Activated CD4-positive, alpha-beta T cell treated with anti-CD3 and anti-CD28 coated beads for 4 hours (primary cell): ENCODE data around the gene FAM43B.

Experiments used
- DNase-seq, 2 donors: peaks; one replicate each; pipeline ENCODE4 v3.0.0-alpha.2; 2020

Gene FAM43B

DNA sequence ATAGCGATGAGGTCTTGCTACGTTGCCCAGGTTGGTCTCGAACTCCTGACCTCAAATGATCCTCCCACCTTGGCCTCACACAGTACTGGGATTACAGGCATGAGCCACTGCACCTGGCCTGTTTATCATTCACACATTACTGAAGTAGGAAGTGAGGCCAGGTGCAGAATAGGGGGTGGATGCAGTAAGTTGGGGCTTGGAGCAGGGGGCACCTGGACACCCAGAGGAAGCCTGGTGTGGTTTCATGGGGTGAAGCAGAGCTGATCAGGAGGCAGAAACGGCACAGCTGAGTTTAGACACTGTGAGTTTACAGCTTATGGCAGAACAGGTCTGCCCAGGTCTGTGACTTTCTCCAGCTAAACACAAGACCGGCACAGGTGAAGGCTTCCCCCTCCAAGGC lies 41.4 kb downstream of the FAM43B start:
- DNase-seq, result no peak

DNA sequence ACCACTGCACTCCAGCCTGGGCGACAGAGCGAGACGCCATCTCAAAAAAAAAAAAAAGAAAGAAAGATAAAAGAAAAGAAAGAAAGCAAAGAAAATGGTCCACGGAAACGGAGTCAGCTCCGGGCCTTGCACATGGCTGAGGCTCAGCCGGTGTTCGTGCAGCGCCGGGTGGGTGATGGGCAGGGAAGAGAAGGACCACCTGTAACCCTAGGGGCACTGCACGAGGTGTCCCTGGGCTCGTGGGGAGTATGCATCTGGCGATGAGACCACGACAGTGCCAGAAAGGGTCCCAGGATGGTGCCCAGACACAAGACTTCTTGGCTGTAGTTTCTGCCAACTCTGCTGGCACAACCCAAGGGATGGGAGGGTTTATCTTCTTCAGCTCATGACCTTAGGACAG lies 42.4 kb downstream of the FAM43B start:
- DNase-seq, result no peak

DNA sequence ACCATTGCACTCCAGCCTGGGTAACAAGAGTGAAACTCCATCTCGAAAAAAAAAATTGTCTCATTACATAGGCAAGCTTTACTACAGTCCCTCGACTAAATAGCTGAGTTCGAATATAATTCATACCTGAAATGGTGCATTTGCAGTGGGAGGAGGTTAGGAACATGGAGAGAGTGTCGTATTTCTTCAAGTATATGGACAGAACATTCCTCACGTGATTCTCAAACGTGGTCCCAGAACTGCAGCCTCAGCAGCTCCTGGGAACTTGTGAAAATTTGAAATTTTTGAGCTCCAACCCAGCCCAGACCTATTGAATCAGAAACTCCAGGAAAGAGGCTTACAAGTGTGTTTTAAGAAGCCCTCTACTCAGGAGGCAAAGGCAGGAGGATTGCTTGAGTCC lies 43.7 kb downstream of the FAM43B start:
- DNase-seq, result no peak

DNA sequence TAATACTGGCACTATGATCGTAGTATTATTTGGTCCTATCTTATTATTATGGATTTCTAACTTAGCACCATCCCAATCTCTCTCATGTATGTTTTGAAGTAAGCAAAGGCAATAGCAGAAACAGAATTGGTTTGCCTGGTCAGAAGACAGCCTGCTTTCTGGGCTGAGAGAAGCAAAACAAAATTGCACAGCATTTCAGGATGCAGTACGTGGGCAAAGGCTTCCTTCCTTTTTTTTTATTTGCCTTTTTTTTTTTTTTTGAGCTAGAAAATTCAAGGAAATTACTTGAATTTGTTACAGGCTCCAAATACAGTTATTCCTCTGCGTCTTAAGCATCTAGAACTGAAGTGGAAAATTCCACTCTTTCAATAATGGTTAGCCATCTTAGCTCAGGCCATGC lies 45.3 kb downstream of the FAM43B start:
- no peak for DNase-seq

DNA sequence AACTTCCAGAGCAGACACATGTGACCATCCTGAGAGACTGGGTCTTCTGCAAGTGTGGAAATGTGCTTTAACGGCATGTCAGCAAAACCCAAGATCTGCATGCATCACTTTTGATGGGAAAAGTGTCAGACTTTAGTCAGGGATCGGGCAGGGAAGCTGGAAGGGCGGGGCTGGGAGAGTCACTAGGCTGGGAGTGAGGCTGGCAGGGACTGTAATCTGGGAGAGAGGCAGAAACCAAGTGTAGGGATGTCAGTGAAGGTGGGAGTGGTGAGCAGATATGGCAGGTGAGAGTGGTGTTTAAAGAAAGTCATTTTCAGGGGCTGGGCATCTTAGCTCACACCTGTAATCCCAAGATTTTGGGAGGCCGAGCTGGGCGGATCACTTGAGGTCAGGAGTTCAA lies 47.8 kb downstream of the FAM43B start:
- no peak for DNase-seq

DNA sequence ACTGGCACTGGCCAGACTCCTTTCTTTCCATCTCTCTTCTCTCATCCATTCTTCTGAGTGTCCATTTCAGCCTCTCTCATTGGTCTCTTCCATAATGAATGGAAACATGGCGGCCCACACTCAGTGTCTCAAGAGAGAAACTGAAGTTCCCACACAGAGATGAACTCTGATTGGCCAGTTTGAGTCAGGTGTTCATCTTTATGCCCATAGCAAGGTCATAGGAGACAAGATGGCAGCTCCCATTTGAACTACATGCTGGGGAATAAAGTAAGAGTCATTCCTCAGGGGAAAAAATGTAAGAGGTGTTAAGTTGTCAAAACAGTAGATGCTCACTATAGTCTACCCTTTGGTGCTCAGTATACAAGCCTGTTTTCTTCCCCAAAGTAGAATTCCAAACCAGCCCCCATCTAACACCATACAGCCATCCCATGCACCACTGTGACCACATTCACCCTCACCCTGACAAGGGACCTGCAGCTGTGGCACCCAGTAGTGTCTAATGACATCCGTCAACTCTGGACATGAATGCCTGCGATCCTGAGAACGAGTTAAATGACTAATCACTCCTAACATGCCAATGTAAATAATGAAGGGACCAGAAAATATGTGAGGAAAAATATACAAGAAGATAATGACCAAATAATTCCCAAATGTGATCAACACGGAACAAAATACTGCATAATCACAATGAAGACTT lies 48.9 kb downstream of the FAM43B start:
- DNase-seq, result no peak

DNA sequence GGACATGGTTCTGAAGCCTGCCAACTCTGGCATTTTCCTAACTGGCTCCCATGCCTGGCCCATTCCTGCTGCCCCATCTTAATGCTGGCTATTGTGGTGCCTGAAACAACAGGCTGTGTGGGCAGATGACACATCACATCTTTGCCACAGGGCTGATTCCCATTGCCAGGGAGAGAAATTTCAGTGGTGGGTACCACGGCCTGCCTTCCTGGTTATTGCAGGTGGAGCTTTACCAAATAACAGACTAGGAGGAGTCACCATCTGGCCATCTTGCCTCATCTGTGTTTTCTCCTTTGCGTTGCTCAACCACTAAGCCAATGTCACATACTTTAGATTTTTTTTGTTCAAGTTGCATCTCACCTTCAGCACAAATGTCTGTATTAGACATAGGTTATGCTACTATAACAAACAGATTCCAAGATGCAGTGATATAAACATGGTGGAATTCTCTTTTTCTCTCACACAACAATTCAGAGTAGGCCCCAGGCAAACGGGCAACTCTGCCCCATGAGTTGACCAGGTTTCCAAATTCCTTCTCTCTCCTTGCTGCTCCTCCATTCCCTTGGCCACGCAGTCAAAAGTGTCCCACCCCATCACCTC lies 50.6 kb downstream of the FAM43B start:
- no peak for DNase-seq

DNA sequence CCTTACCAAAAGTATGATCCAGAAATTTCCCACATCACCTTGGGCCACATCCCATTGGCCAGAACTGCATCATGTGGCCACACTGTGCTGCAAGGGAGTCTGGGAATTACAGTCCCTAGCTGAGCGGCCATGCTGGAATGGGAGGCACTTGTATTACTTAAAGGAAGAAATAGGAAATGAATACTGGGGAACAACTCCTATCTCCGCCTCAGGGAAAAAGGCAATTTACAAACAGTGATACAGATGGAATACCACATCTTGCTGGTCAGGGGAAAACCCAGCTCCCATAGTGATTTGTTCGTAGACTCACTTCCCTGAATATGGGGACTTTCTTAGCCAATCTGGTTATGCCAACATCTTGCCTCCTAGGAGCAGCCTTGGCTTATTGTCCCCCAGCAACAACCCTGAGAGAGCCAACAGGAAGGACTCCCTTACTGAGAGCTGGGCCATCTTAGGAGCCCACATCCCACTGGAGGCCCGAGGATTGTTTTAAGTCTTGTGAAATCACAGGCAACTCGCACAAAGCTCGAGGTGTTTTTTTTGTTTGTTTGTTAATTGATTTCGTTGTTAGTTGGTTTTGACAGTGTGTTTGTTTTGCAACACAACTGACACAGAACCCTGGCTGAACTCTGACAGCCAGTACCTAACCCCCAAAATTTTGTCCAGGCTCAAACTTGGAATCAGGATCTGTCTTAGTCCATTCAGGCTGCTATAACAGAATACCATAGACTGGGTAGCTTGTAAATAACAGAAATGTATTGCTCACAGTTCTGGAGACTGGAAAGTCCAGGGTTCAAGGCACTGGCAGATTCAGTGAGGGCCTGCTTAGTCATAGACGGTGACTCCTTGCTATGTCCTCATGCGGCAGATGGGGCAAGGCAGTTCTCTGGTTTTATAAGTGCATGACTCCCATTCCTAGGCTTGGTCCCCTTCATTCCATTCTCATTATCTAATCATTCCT lies 51.4 kb downstream of the FAM43B start:
- no peak for DNase-seq
